HFFc6 (cell line): ENCODE data around the gene SUCLG2. TPM values are rescaled to one million over a fixed set of nuclear protein-coding genes. Genes with fewer than 3 reads are reported as not detected.

Experiments
- DNase-seq: peaks from one replicate; pipeline ENCODE4 v3.0.0-alpha.2; 2018
- H3K27ac Mint-ChIP-seq: 2 replicates; pipeline ENCODE4 v1.8.0; 2020; ENCODE audit warnings: mild to moderate bottlenecking, mixed read lengths
- H3K27me3 Mint-ChIP-seq: 2 replicates; pipeline ENCODE4 v1.8.0; 2021; ENCODE audit warnings: mild to moderate bottlenecking, moderate library complexity, mixed read lengths; ENCODE audit not compliant: insufficient read depth
- H3K36me3 Mint-ChIP-seq: 2 replicates; pipeline ENCODE4 v1.8.0; 2021; ENCODE audit warnings: low read depth, mixed read lengths
- H3K4me1 Mint-ChIP-seq: 2 replicates; pipeline ENCODE4 v1.8.0; 2020; ENCODE audit warnings: low read depth, mixed read lengths
- H3K4me3 Mint-ChIP-seq: 2 replicates; pipeline ENCODE4 v1.8.0; 2020; ENCODE audit warnings: mild to moderate bottlenecking, moderate library complexity, mixed read lengths
- H3K9me3 Mint-ChIP-seq: 2 replicates; pipeline ENCODE4 v1.8.0; 2020; ENCODE audit warnings: mild to moderate bottlenecking, mixed read lengths
- CTCF ChIP-seq: fragments of 200-600 bp; sonication (generic); IDR thresholded peaks from 2 replicates; pipeline ENCODE4 v1.5.0; 2021; ENCODE audit warnings: antibody characterized with exemption, mild to moderate bottlenecking
- total RNA-seq, 6 experiments: library from RNA; stranded (reverse); fragmentation: NEBNext Ultra II Directional; extraction: Animal tissue kit (Norgen Biotek cat#: 25700); gene quantifications; 2 replicates in 1 of 6; 3 replicates in 5 of 6; pipeline ENCODE4 v1.2.3, GENCODE V29; 2021

Gene SUCLG2
- total RNA-seq, 6 experiments from 2014 or later, result 50.2 to 81.4 (median 75.2) TPM

GRCh38 chr3:67516496-67516895 lies 137.9 kb downstream of the SUCLG2 start:
- TF ChIP-seq CTCF, result no peak
- Mint-ChIP-seq H3K4me3 (no peak overlapping the region), H3K36me3 (peaks cover 27% of the 10 kb centered on the region), H3K9me3 (no peaks in the 10 kb centered on the region), H3K27ac (no peak overlapping the region), H3K4me1 (no peaks in the 10 kb centered on the region), H3K27me3 (no peaks in the 10 kb centered on the region)
- no peak for DNase-seq

- DNase-seq, result no peak
- TF ChIP-seq CTCF, result no peak
- Mint-ChIP-seq H3K4me1 (no peaks in the 10 kb centered on the region), H3K36me3 (peaks cover 31% of the 10 kb centered on the region), H3K27me3 (no peaks in the 10 kb centered on the region), H3K9me3 (no peaks in the 10 kb centered on the region), H3K4me3 (no peak overlapping the region), H3K27ac (no peak overlapping the region)
Observed at GRCh38 chr3:67515778-67516177, 138.6 kb downstream of the SUCLG2 start.

- H3K27ac Mint-ChIP-seq, result no peak overlapping the region
- no peaks in the 10 kb centered on the region for H3K27me3 Mint-ChIP-seq
- TF ChIP-seq CTCF, result no peak
- H3K4me1 Mint-ChIP-seq, result peaks cover 13% of the 10 kb centered on the region
- peaks cover 13% of the 10 kb centered on the region for H3K36me3 Mint-ChIP-seq
- no peak overlapping the region for H3K4me3 Mint-ChIP-seq
- H3K9me3 Mint-ChIP-seq, result no peaks in the 10 kb centered on the region
- DNase-seq, result no peak
Observed at GRCh38 chr3:67509471-67510075, 144.8 kb downstream of the SUCLG2 start.

- H3K36me3 Mint-ChIP-seq, result peaks cover 13% of the 10 kb centered on the region
- no peak for TF ChIP-seq CTCF
- H3K27ac Mint-ChIP-seq, result no peak overlapping the region
- no peak for DNase-seq
- H3K4me3 Mint-ChIP-seq, result no peak overlapping the region
- H3K27me3 Mint-ChIP-seq, result no peaks in the 10 kb centered on the region
- H3K9me3 Mint-ChIP-seq, result no peaks in the 10 kb centered on the region
- H3K4me1 Mint-ChIP-seq, result peaks cover 13% of the 10 kb centered on the region
Observed at GRCh38 chr3:67507584-67507983, 146.8 kb downstream of the SUCLG2 start.

GRCh38 chr3:67500709-67501108 lies 153.7 kb downstream of the SUCLG2 start:
- H3K27ac Mint-ChIP-seq, result no peak overlapping the region
- no peaks in the 10 kb centered on the region for H3K9me3 Mint-ChIP-seq
- no peak overlapping the region for H3K4me3 Mint-ChIP-seq
- H3K4me1 Mint-ChIP-seq, result no peaks in the 10 kb centered on the region
- TF ChIP-seq CTCF, result no peak
- H3K36me3 Mint-ChIP-seq, result peaks cover 18% of the 10 kb centered on the region
- no peaks in the 10 kb centered on the region for H3K27me3 Mint-ChIP-seq
- no peak for DNase-seq

- peaks cover 27% of the 10 kb centered on the region for H3K36me3 Mint-ChIP-seq
- TF ChIP-seq CTCF, result no peak
- no peak overlapping the region for H3K27ac Mint-ChIP-seq
- no peaks in the 10 kb centered on the region for H3K9me3 Mint-ChIP-seq
- H3K4me1 Mint-ChIP-seq, result no peaks in the 10 kb centered on the region
- H3K27me3 Mint-ChIP-seq, result no peaks in the 10 kb centered on the region
- no peak overlapping the region for H3K4me3 Mint-ChIP-seq
- no peak for DNase-seq
Observed at GRCh38 chr3:67497746-67498145, 156.7 kb downstream of the SUCLG2 start.
